22Rv1 (cell line): ENCODE data around the gene CYP4V2.

ENCODE experiments used
- CTCF ChIP-seq: fragments of 450-650 bp; IDR thresholded peaks from 2 replicates; pipeline ENCODE4 v1.5.1; 2017; ENCODE audit warnings: mild to moderate bottlenecking
- ZFX ChIP-seq: fragments of 450-650 bp; IDR thresholded peaks from 2 replicates; pipeline ENCODE4 v1.6.1; 2017; ENCODE audit warnings: antibody characterized with exemption, borderline replicate concordance

- TF ChIP-seq CTCF = no peak
- no peak for TF ChIP-seq ZFX
Measured at GRCh38 chr4:186151499-186151898, 39.9 kb upstream of the CYP4V2 start.
